GM23248 (cell line): ENCODE measurements around the gene TCF7L2. TPM values are rescaled to one million over a fixed set of nuclear protein-coding genes. Genes with fewer than 3 reads are reported as not detected.

Experiments used
- DNase-seq: peaks from one replicate; pipeline ENCODE4 v3.0.0-alpha.2; 2015
- H2AFZ ChIP-seq: fragments of 200-600 bp; sonication (generic); 2 replicates; pipeline ENCODE4 v1.6.1; 2016; ENCODE audit warnings: antibody characterized with exemption
- H3F3A ChIP-seq: fragments of 200-600 bp; sonication (generic); 2 replicates; pipeline ENCODE4 v1.6.1; 2016; ENCODE audit warnings: mild to moderate bottlenecking, antibody characterized with exemption, mixed run types; ENCODE audit not compliant: insufficient read depth
- H3K27ac ChIP-seq: fragments of 200-600 bp; sonication (generic); 2 replicates; pipeline ENCODE4 v1.5.1; 2016; ENCODE audit warnings: mild to moderate bottlenecking
- H3K27me3 ChIP-seq: fragments of 200-600 bp; sonication (generic); replicated peaks from 2 replicates; pipeline ENCODE4 v1.6.1; 2016; ENCODE audit warnings: mild to moderate bottlenecking; ENCODE audit not compliant: insufficient read depth
- H3K36me3 ChIP-seq: fragments of 200-600 bp; sonication (generic); 2 replicates; pipeline ENCODE4 v1.6.1; 2016; ENCODE audit warnings: low read depth, mild to moderate bottlenecking
- H3K4me1 ChIP-seq: fragments of 200-600 bp; sonication (generic); 2 replicates; pipeline ENCODE4 v1.6.1; 2016; ENCODE audit warnings: mild to moderate bottlenecking; ENCODE audit not compliant: insufficient read depth
- H3K4me2 ChIP-seq: fragments of 200-600 bp; sonication (generic); one replicate; pipeline ENCODE4 v1.6.1; 2016; ENCODE audit warnings: mild to moderate bottlenecking; ENCODE audit not compliant: unreplicated experiment
- H3K4me3 ChIP-seq: fragments of 200-600 bp; sonication (generic); 2 replicates; pipeline ENCODE4 v1.5.1; 2016; ENCODE audit warnings: mild to moderate bottlenecking
- H3K79me2 ChIP-seq: fragments of 200-600 bp; sonication (generic); 2 replicates; pipeline ENCODE4 v1.6.1; 2016; ENCODE audit warnings: mild to moderate bottlenecking; ENCODE audit not compliant: insufficient read depth
- H3K9ac ChIP-seq: fragments of 200-600 bp; sonication (generic); 2 replicates; pipeline ENCODE4 v1.6.1; 2016; ENCODE audit warnings: mild to moderate bottlenecking
- H3K9me2 ChIP-seq: fragments of 200-600 bp; sonication (generic); 2 replicates; pipeline ENCODE4 v1.6.1; 2016; ENCODE audit warnings: mixed run types, mild to moderate bottlenecking, moderate library complexity; ENCODE audit not compliant: insufficient read depth
- H3K9me3 ChIP-seq: fragments of 200-600 bp; sonication (generic); one replicate; pipeline ENCODE4 v1.6.1; 2017; ENCODE audit warnings: low read depth
- H4K20me1 ChIP-seq: fragments of 200-600 bp; sonication (generic); 2 replicates; pipeline ENCODE4 v1.6.0; 2016; ENCODE audit not compliant: insufficient read depth
- EZH2 ChIP-seq: fragments of 200-600 bp; sonication (generic); IDR thresholded peaks from 2 replicates; pipeline ENCODE4 v1.6.1; 2018; ENCODE audit warnings: antibody characterized with exemption, mild to moderate bottlenecking; ENCODE audit not compliant: insufficient read depth, poor library complexity, severe bottlenecking
- EZH2phosphoT487 ChIP-seq: fragments of 200-600 bp; sonication (generic); IDR thresholded peaks from 2 replicates; pipeline ENCODE4 v1.6.1; 2018; ENCODE audit warnings: antibody characterized with exemption, moderate library complexity, mild to moderate bottlenecking, low read depth; ENCODE audit not compliant: insufficient read depth
- WGBS, 2 experiments: methylation state at CpG; one replicate each; pipeline ENCODE4 v1.1.6; 2015 to 2017; ENCODE audit warnings: low lambda C conversion rate in 2 of 2, low coverage in 1 of 2; ENCODE audit errors: missing lambda C conversion rate in 2 of 2; 5-methylcytosine and 5-hydroxymethylcytosine counted together
- in situ Hi-C: fragments of 300-500 bp; cut with MboI; formaldehyde crosslinking; loops from 2 replicates; pipeline ENCODE4 v1.15.0; 2020
- polyA plus RNA-seq: library from polyadenylated mRNA; unstranded; fragments of >200 nt; fragmentation: Nextera tagmentation; extraction: Ambion mirVana; gene quantifications from 2 replicates; pipeline ENCODE4 v1.2.1, GENCODE V29; 2016
- total RNA-seq: library from RNA; depleted of rRNA; stranded (reverse); fragments of >200 nt; shearing (Covaris generic); gene quantifications from 2 replicates; pipeline ENCODE4 v1.2.3, GENCODE V29; 2014

TCF7L2 gene
- total and polyA plus RNA-seq, 2 experiments from 2014 or later = 6.2 to 19.3 TPM

GRCh38 chr10:113042868-113043267, 92.8 kb downstream of the TCF7L2 start:
- H3K9me2 ChIP-seq = no peaks in the 10 kb centered on the region
- WGBS, 2 experiments = 32 to 45% methylated on average over 7 of the region's 7 CpGs
- H3K9me3 ChIP-seq = no peaks in the 10 kb centered on the region
- peak; percentile 29 for DNase-seq
- no peaks in the 10 kb centered on the region for H4K20me1 ChIP-seq
- in situ Hi-C loops = no loop called here
- H3K27ac ChIP-seq = peak overlapping the region; percentile 35; the same call in 1 of the 2 replicates
- peaks cover 55% of the 10 kb centered on the region for H3K4me1 ChIP-seq
- H2AFZ ChIP-seq = no peak overlapping the region
- H3K79me2 ChIP-seq = peaks cover 98% of the 10 kb centered on the region
- no peaks in the 10 kb centered on the region for H3K27me3 ChIP-seq
- H3K4me2 ChIP-seq = no peak overlapping the region
- TF ChIP-seq EZH2 (no peak), EZH2phosphoT487 (no peak)
- peaks cover 38% of the 10 kb centered on the region for H3F3A ChIP-seq
- H3K4me3 ChIP-seq = no peak overlapping the region
- H3K9ac ChIP-seq = no peak overlapping the region
- H3K36me3 ChIP-seq = peaks cover 11% of the 10 kb centered on the region; the same call in 1 of the 2 replicates

DNA sequence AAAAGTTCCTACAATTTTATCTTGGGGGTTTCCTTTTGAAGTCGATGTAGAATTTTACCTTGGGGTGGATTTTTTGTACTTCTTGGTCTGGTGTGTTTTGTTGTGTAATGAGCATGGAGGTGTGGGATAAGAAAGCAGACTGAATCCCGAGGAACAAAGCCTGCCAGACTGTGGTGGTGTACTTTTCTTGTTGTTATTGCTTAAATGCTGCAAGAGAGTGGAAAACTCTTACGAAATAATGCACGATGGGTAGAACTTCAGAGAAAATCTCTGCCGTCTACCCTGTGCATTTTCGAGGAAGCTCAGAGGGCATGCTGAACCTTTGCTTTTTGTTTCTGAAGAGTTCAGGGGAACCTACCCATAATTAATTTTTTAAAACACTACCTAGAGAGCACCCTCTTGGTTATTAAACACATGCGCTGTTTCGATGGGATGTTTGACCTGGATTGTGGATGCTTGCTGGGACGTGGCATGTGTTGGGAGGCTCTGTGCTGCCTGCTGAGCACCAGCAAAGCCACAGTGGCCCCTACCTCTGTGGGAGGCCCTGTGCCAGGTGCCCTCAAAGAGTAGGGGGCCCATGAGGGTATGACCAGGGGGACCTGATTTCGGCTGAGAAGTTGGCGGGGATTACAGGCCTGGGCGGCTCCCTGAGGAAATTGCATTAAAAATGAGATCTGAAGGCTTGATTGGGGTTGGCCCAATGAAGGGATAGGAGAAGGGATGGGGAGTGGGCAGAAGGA, 94.1 kb downstream of the TCF7L2 start:
- TF ChIP-seq EZH2phosphoT487 = no peak
- no peak for TF ChIP-seq EZH2
- Histone ChIP-seq H2AFZ (no peak overlapping the region), H3K79me2 (peaks cover 98% of the 10 kb centered on the region), H3K36me3 (peaks cover 11% of the 10 kb centered on the region; the same call in 1 of the 2 replicates), H3K9me3 (no peaks in the 10 kb centered on the region), H3K27ac (no peak overlapping the region), H3K4me3 (no peak overlapping the region), H3K27me3 (no peaks in the 10 kb centered on the region), H3K4me2 (no peak overlapping the region), H3K9me2 (no peaks in the 10 kb centered on the region), H3K9ac (no peak overlapping the region), H3F3A (peaks cover 38% of the 10 kb centered on the region), H3K4me1 (peaks cover 55% of the 10 kb centered on the region), H4K20me1 (no peaks in the 10 kb centered on the region)
- no peak for DNase-seq
- in situ Hi-C loops = no loop called here
- WGBS, 2 experiments = 96 to 97% methylated on average over 12 of the region's 12 CpGs

GRCh38 chr10:113045147-113046055, 95.4 kb downstream of the TCF7L2 start:
- WGBS, 2 experiments = 65 to 68% methylated on average over 10 of the region's 10 CpGs
- in situ Hi-C loops = no loop called here
- Histone ChIP-seq H3K4me1 (peaks cover 55% of the 10 kb centered on the region), H3K4me3 (peak overlapping the region; percentile 25; the same call in 1 of the 2 replicates), H3K9me2 (no peaks in the 10 kb centered on the region), H3K27me3 (no peaks in the 10 kb centered on the region), H3K9ac (peak overlapping the region; percentile 62), H4K20me1 (no peaks in the 10 kb centered on the region), H3F3A (peaks cover 38% of the 10 kb centered on the region), H3K4me2 (peak overlapping the region; percentile 63), H3K79me2 (peaks cover 98% of the 10 kb centered on the region), H3K36me3 (peaks cover 11% of the 10 kb centered on the region; the same call in 1 of the 2 replicates), H3K9me3 (no peaks in the 10 kb centered on the region), H2AFZ (no peak overlapping the region), H3K27ac (peak overlapping the region; percentile 89)
- TF ChIP-seq EZH2phosphoT487 = no peak
- peak; percentile 96 for DNase-seq

DNA sequence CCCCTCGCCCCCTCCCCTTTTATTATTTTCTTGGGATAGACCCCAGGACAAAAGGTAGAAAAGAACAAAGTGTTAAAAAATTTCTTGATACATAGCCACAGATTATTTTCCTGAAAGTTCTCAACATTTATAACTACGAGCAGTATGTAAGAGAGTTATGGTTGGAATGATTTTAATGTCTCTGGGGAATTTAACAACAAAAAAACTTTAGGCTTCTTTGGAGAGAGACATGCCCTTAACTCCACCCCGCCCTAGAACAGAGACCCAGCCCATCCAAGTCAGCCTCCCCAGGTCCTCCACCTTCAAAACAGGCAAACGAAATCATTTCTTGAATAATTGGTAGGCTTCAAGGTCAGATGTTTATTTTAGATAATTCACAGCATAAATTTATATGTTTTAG, 97.1 kb downstream of the TCF7L2 start:
- 61 to 68% methylated on average over 4 of the region's 4 CpGs for WGBS, 2 experiments
- peak; percentile 16 for DNase-seq

More for the DNA sequence above, 97.1 kb downstream of the TCF7L2 start:
- no peak overlapping the region for H2AFZ ChIP-seq
- H3K4me1 ChIP-seq = peaks cover 53% of the 10 kb centered on the region
- no peak for TF ChIP-seq EZH2
- no peak for TF ChIP-seq EZH2phosphoT487
- H3K4me2 ChIP-seq = no peak overlapping the region
- peak overlapping the region; percentile 89 for H3K27ac ChIP-seq
- H3K79me2 ChIP-seq = peaks cover 98% of the 10 kb centered on the region
- peaks cover 3% of the 10 kb centered on the region; the same call in 1 of the 2 replicates for H3K36me3 ChIP-seq
- H4K20me1 ChIP-seq = no peaks in the 10 kb centered on the region
- H3K4me3 ChIP-seq = no peak overlapping the region
- no peaks in the 10 kb centered on the region for H3K9me3 ChIP-seq
- H3K9ac ChIP-seq = no peak overlapping the region
- H3K9me2 ChIP-seq = no peaks in the 10 kb centered on the region
- in situ Hi-C loops = no loop called here
- no peaks in the 10 kb centered on the region for H3K27me3 ChIP-seq
- peaks cover 33% of the 10 kb centered on the region for H3F3A ChIP-seq
